K562 (cell line): Measurements from ENCODE around the gene BCL2L1. TPM values are rescaled to one million over a fixed set of nuclear protein-coding genes. Genes with fewer than 3 reads are reported as not detected.

Experiments
- ARID1B ChIP-seq: fragments of 450-650 bp; IDR thresholded peaks from 2 replicates; pipeline ENCODE4 v1.6.1; 2016; ENCODE audit warnings: antibody characterized with exemption, mild to moderate bottlenecking, inconsistent platforms
- EHMT2 ChIP-seq: fragments of 450-650 bp; IDR thresholded peaks from 2 replicates; pipeline ENCODE4 v1.6.1; 2018; ENCODE audit warnings: antibody characterized with exemption
- FOSL1 ChIP-seq: fragments of 200-800 bp; sonication (Bioruptor generic); conservative IDR thresholded peaks from 2 replicates; pipeline ENCODE4 v1.6.1; 2016; ENCODE audit warnings: missing genetic modification characterization, missing compliant biosample characterization
- GTF2F1 ChIP-seq: IDR thresholded peaks from 2 replicates; pipeline ENCODE4 v1.6.1; 2011; ENCODE audit warnings: low read depth, low read length, improper control_type of control experiment
- HBP1 ChIP-seq: fragments of 450-650 bp; formaldehyde crosslinking; IDR thresholded peaks from 2 replicates; pipeline ENCODE4 v1.4.0; 2022; ENCODE audit warnings: missing genetic modification characterization
- MYBL2 ChIP-seq, 2 experiments: fragments of 450-650 bp in 1 of 2; sonication (generic) in 1 of 2; formaldehyde crosslinking in 1 of 2; IDR thresholded peaks; 2 replicates each; pipeline versions ENCODE4 v1.6.1 to v1.8.1; 2017 to 2022; ENCODE audit warnings: borderline replicate concordance in 1 of 2, inconsistent platforms in 1 of 2, low read depth in 1 of 2, mild to moderate bottlenecking in 1 of 2, missing genetic modification reagents in 1 of 2, moderate library complexity in 1 of 2
- POLR2A ChIP-seq: fragments of 450-650 bp; conservative IDR thresholded peaks from 2 replicates; pipeline ENCODE4 v1.6.1; 2016
- POLR2B ChIP-seq: fragments of 450-650 bp; IDR thresholded peaks from 2 replicates; pipeline ENCODE4 v1.6.1; 2018; ENCODE audit warnings: low read depth; ENCODE audit not compliant: partially characterized antibody
- POLR3G ChIP-seq: IDR thresholded peaks from 2 replicates; pipeline ENCODE4 v1.6.1; 2011; ENCODE audit not compliant: insufficient read length, insufficient replicate concordance; ENCODE audit errors: extremely low read depth
- RAD21 ChIP-seq, 2 experiments: fragments of 250-450 bp in 1 of 2; fragments of 450-650 bp in 1 of 2; sonication (Bioruptor Pico) in 1 of 2; formaldehyde crosslinking in 1 of 2; IDR thresholded peaks in 1 of 2; conservative IDR thresholded peaks in 1 of 2; 2 replicates each; pipeline versions ENCODE4 v1.4.0 to v1.8.0; 2020 to 2022; ENCODE audit warnings: mild to moderate bottlenecking in 2 of 2, moderate library complexity in 1 of 2
- RBM25 ChIP-seq: fragments of 200-400 bp; formaldehyde crosslinking; IDR thresholded peaks from 2 replicates; pipeline ENCODE4 v1.6.1; 2018; ENCODE audit warnings: low read length, low read depth, moderate library complexity; ENCODE audit not compliant: severe bottlenecking
- SPI1 ChIP-seq: IDR thresholded peaks from 2 replicates; pipeline ENCODE4 v1.6.1; 2011; ENCODE audit warnings: low read depth, low read length, control low read depth, borderline replicate concordance
- XRCC5 ChIP-seq: fragments of 200-400 bp; formaldehyde crosslinking; IDR thresholded peaks from 2 replicates; pipeline ENCODE4 v1.6.1; 2017; ENCODE audit warnings: low read depth, mild to moderate bottlenecking, low read length
- ZNF121 ChIP-seq: sonication (generic); formaldehyde crosslinking; conservative IDR thresholded peaks from 2 replicates; pipeline ENCODE4 v1.8.0; 2022; ENCODE audit warnings: missing genetic modification reagents
- ZSCAN29 ChIP-seq: fragments of 450-650 bp; IDR thresholded peaks from 2 replicates; pipeline ENCODE4 v1.6.1; 2017
- polyA plus RNA-seq, 8 experiments: library from polyadenylated mRNA; depleted of rRNA in 4 of 8; stranded (reverse) in 5 of 8; unstranded in 3 of 8; fragments of >200 nt; fragmentation: Nextera tagmentation in 2 of 8; fragmentation: Illumina TruSeq in 1 of 8; extraction: Ambion mirVana in 2 of 8; extraction: Trizol in 1 of 8; gene quantifications; 2 replicates each; pipeline versions ENCODE4 v1.2.1 to v1.2.3, GENCODE V29; 2011 to 2014; ENCODE audit warnings: inconsistent platforms in 1 of 8, missing spikeins in 1 of 8
- total RNA-seq, 7 experiments: library from RNA; depleted of rRNA in 6 of 7; stranded (reverse); fragments of >200 nt in 6 of 7; fragmentation: Illumina TruSeq in 2 of 7; extraction: Trizol in 2 of 7; gene quantifications; 2 replicates each; pipeline versions ENCODE4 v1.2.1 to v1.2.3, GENCODE V29; 2011 to 2021; ENCODE audit warnings: low replicate concordance in 1 of 7
- TF ChIP-seq, protein P1 (sequence below): sonication (generic); formaldehyde crosslinking; IDR thresholded peaks from 2 replicates; pipeline ENCODE4 v1.8.1; 2022; ENCODE audit warnings: missing genetic modification reagents
- TF ChIP-seq, protein P2 (sequence below): fragments of 250-450 bp; sonication (Bioruptor Pico); IDR thresholded peaks from 2 replicates; pipeline ENCODE4 v1.8.0; 2022; ENCODE audit warnings: inconsistent platforms

BCL2L1 gene
- total and polyA plus RNA-seq, 9 of the 15 experiments (the other 6 are each of a cell fraction or from before 2014, with no cell fraction given): 3.3 to 182 (median 120) TPM

GRCh38 chr20:31682927-31683326, 39.7 kb downstream of the BCL2L1 start (continued):
- TF ChIP-seq POLR3G (no peak), RBM25 (no peak), POLR2B (peak; percentile 50), HBP1 (CRISPR knock-in tag) (no peak), FOSL1 (tag) (no peak), ZSCAN29 (no peak), RAD21 (CRISPR knock-in tag; conservative IDR thresholded peaks at IDR 0.05 in 1 of 2, IDR thresholded peaks at IDR 0.05 in 1 of 2) (no peak), POLR2A (peak; percentile 51; the same call in 1 of the 2 replicates), MYBL2 (IDR thresholded peaks at IDR 0.05; ENCODE audit: low read depth) (no peak), MYBL2 (CRISPR knock-in tag; IDR thresholded peaks at IDR 0.05; ENCODE audit: borderline replicate concordance) (no peak), SPI1 (no peak), EHMT2 (0 out of 2 replicates have a peak, but pooled peaks have one; percentile 6), ZNF121 (CRISPR knock-in tag) (no peak), GTF2F1 (no peak), ARID1B (0 out of 2 replicates have a peak, but pooled peaks have one; percentile 13), XRCC5 (no peak)
- TF ChIP-seq, protein P1, sequence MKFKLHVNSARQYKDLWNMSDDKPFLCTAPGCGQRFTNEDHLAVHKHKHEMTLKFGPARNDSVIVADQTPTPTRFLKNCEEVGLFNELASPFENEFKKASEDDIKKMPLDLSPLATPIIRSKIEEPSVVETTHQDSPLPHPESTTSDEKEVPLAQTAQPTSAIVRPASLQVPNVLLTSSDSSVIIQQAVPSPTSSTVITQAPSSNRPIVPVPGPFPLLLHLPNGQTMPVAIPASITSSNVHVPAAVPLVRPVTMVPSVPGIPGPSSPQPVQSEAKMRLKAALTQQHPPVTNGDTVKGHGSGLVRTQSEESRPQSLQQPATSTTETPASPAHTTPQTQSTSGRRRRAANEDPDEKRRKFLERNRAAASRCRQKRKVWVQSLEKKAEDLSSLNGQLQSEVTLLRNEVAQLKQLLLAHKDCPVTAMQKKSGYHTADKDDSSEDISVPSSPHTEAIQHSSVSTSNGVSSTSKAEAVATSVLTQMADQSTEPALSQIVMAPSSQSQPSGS: no peak
- TF ChIP-seq, protein P2, sequence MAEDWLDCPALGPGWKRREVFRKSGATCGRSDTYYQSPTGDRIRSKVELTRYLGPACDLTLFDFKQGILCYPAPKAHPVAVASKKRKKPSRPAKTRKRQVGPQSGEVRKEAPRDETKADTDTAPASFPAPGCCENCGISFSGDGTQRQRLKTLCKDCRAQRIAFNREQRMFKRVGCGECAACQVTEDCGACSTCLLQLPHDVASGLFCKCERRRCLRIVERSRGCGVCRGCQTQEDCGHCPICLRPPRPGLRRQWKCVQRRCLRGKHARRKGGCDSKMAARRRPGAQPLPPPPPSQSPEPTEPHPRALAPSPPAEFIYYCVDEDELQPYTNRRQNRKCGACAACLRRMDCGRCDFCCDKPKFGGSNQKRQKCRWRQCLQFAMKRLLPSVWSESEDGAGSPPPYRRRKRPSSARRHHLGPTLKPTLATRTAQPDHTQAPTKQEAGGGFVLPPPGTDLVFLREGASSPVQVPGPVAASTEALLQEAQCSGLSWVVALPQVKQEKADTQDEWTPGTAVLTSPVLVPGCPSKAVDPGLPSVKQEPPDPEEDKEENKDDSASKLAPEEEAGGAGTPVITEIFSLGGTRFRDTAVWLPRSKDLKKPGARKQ (CRISPR knock-in tag): no peak
